ENCODE data around the gene TWIST1. TPM values are rescaled to one million over a fixed set of nuclear protein-coding genes. Genes with fewer than 3 reads are reported as not detected.

The TWIST1 gene
- total and polyA plus RNA-seq, 2 experiments from 2014 or later = 0.24 TPM

DNA sequence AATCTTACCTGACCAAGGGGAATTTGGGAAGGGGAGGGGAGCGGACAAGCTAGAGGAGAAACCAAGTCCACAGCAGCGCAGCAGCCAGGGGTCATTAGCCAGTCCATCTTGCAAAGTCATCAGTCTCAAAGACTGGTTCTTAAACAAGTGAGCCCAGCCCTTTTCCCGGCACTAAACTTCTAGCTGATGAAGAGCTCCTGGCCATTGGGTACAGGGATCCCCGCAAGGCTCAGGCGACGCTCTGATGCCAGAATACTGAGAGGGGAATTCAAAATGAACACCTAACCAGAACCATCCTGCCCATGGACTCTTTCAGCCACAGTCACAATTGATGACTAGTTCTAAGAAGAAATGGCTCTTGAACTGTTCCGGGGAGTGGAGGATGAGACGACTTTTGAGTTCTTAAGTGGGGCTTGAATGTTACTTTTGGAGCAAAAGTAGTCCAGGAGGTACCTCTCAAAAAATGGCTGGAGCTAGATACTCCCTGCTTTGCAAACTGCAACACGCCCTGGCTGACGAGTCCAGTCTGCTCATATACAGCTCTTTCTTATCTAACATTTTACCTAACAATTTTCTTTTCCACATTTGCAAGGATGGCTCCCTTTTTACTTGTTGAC lies 2.5 kb upstream of the TWIST1 start (continued):
- TF ChIP-seq, protein P1, sequence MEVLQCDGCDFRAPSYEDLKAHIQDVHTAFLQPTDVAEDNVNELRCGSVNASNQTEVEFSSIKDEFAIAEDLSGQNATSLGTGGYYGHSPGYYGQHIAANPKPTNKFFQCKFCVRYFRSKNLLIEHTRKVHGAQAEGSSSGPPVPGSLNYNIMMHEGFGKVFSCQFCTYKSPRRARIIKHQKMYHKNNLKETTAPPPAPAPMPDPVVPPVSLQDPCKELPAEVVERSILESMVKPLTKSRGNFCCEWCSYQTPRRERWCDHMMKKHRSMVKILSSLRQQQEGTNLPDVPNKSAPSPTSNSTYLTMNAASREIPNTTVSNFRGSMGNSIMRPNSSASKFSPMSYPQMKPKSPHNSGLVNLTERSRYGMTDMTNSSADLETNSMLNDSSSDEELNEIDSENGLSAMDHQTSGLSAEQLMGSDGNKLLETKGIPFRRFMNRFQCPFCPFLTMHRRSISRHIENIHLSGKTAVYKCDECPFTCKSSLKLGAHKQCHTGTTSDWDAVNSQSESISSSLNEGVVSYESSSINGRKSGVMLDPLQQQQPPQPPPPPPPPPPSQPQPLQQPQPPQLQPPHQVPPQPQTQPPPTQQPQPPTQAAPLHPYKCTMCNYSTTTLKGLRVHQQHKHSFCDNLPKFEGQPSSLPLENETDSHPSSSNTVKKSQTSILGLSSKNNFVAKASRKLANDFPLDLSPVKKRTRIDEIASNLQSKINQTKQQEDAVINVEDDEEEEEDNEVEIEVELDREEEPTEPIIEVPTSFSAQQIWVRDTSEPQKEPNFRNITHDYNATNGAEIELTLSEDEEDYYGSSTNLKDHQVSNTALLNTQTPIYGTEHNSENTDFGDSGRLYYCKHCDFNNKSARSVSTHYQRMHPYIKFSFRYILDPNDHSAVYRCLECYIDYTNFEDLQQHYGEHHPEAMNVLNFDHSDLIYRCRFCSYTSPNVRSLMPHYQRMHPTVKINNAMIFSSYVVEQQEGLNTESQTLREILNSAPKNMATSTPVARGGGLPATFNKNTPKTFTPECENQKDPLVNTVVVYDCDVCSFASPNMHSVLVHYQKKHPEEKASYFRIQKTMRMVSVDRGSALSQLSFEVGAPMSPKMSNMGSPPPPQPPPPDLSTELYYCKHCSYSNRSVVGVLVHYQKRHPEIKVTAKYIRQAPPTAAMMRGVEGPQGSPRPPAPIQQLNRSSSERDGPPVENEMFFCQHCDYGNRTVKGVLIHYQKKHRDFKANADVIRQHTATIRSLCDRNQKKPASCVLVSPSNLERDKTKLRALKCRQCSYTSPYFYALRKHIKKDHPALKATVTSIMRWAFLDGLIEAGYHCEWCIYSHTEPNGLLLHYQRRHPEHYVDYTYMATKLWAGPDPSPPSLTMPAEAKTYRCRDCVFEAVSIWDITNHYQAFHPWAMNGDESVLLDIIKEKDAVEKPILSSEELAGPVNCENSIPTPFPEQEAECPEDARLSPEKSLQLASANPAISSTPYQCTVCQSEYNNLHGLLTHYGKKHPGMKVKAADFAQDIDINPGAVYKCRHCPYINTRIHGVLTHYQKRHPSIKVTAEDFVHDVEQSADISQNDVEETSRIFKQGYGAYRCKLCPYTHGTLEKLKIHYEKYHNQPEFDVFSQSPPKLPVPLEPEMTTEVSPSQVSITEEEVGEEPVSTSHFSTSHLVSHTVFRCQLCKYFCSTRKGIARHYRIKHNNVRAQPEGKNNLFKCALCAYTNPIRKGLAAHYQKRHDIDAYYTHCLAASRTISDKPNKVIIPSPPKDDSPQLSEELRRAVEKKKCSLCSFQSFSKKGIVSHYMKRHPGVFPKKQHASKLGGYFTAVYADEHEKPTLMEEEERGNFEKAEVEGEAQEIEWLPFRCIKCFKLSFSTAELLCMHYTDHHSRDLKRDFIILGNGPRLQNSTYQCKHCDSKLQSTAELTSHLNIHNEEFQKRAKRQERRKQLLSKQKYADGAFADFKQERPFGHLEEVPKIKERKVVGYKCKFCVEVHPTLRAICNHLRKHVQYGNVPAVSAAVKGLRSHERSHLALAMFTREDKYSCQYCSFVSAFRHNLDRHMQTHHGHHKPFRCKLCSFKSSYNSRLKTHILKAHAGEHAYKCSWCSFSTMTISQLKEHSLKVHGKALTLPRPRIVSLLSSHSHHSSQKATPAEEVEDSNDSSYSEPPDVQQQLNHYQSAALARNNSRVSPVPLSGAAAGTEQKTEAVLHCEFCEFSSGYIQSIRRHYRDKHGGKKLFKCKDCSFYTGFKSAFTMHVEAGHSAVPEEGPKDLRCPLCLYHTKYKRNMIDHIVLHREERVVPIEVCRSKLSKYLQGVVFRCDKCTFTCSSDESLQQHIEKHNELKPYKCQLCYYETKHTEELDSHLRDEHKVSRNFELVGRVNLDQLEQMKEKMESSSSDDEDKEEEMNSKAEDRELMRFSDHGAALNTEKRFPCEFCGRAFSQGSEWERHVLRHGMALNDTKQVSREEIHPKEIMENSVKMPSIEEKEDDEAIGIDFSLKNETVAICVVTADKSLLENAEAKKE (CRISPR knock-in tag; IDR thresholded peaks at IDR 0.05) = no peak
- TF ChIP-seq EZH2phosphoT487 (IDR thresholded peaks at IDR 0.05; ENCODE audit: unreplicated experiment) (no peak), JUNB (IDR thresholded peaks at IDR 0.05; ENCODE audit: unreplicated experiment) (no peak)

DNA sequence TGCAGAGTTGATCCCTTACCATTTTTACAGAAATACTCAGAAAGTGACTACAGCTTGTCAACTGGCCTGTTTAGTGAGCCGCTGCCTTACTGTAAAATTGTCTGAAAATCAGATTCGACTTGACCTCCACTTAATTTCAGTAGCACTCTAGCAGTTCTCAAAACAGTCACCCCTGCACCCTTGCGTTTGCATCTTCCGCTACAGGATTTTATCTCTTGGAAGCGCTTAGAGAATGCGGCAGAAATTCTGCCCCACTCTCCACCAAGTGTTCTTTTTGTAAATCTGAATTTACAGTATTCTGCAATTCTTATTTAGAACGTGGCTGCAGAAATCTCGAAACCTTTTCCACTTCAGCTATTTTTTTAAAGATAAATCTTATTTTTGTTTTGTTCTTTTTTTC lies 1.9 kb upstream of the TWIST1 start:
- H3K4me3 Mint-ChIP-seq = peak overlapping the region; percentile 70

More for the DNA sequence above, 1.9 kb upstream of the TWIST1 start:
- H2AFZ ChIP-seq = no peak overlapping the region
- H3K27me3 ChIP-seq (ENCODE audit: insufficient read depth) = peaks cover 84% of the 10 kb centered on the region
- peak overlapping the region; percentile 75 for H3K4me2 ChIP-seq
- DNase-seq (ENCODE audit: low spot score) = no peak
- H3K79me2 ChIP-seq (replicated peaks; ENCODE audit: insufficient read depth) = no peaks in the 10 kb centered on the region
- no peaks in the 10 kb centered on the region for H3K36me3 ChIP-seq (ENCODE audit: insufficient read depth)
- peaks cover 48% of the 10 kb centered on the region for H3K4me1 Mint-ChIP-seq
- H3K9me2 ChIP-seq (ENCODE audit: insufficient read depth) = no peaks in the 10 kb centered on the region
- H3K27me3 Mint-ChIP-seq (ENCODE audit: insufficient read depth, low read depth, poor library complexity) = peaks cover 70% of the 10 kb centered on the region
- H3K4me3 ChIP-seq = peak overlapping the region; percentile 66
- no peak overlapping the region for H3K27ac Mint-ChIP-seq
- peak; percentile 6 for TF ChIP-seq EZH2 (IDR thresholded peaks at IDR 0.05; ENCODE audit: low read depth, unreplicated experiment)
- TF ChIP-seq, protein P2, sequence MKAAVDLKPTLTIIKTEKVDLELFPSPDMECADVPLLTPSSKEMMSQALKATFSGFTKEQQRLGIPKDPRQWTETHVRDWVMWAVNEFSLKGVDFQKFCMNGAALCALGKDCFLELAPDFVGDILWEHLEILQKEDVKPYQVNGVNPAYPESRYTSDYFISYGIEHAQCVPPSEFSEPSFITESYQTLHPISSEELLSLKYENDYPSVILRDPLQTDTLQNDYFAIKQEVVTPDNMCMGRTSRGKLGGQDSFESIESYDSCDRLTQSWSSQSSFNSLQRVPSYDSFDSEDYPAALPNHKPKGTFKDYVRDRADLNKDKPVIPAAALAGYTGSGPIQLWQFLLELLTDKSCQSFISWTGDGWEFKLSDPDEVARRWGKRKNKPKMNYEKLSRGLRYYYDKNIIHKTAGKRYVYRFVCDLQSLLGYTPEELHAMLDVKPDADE (IDR thresholded peaks at IDR 0.05) = no peak
- TF ChIP-seq, protein P1 (CRISPR knock-in tag; IDR thresholded peaks at IDR 0.05) = no peak
- H3K27ac ChIP-seq (ENCODE audit: low read depth) = no peak overlapping the region
- peaks cover 62% of the 10 kb centered on the region for H3K4me1 ChIP-seq (ENCODE audit: insufficient read depth)
- H3K36me3 Mint-ChIP-seq (ENCODE audit: low read depth) = no peaks in the 10 kb centered on the region
- H3F3A ChIP-seq (replicated peaks; ENCODE audit: low read depth) = peaks cover 9% of the 10 kb centered on the region
- H4K20me1 ChIP-seq (replicated peaks; ENCODE audit: insufficient read depth) = 0 out of 2 replicates have a peak, but pooled peaks cover 3% of the 10 kb centered on the region
- H3K9me3 Mint-ChIP-seq = no peaks in the 10 kb centered on the region; the same call in 2 of the 3 replicates
- ATAC-seq = no peak

Data from GM23338 (cell line).